HepG2 (cell line): Measurements from ENCODE around the gene GYPC. TPM values are rescaled to one million over a fixed set of nuclear protein-coding genes. Genes with fewer than 3 reads are reported as not detected.

Experiments used
- ATAC-seq: fragments of 200-7000 bp; cut with Tn5 transposase; 3 replicates; pipeline ENCODE4 v1.9.1; 2020; ENCODE audit warnings: mild to moderate bottlenecking, moderate library complexity
- BruUV-seq: library from RNA; stranded (reverse); fragments of 400-500 nt; replicated peaks from 2 replicates; lab custom pipeline; 2021; lab: Mats Ljungman, UMichigan
- CTCF ChIA-PET: fragments of 300-600 bp; formaldehyde crosslinking; extraction: SDS; loops from one replicate; lab custom pipeline; 2021; ENCODE audit warnings: low total read pairs, inconsistent platforms, low intra/inter-chr PET ratio; lab: Yijun Ruan, JAX
- POLR2A ChIA-PET: fragments of 350-600 bp; sonication (Branson Sonifier 250); formaldehyde crosslinking; loops from one replicate; lab custom pipeline; 2020; ENCODE audit warnings: antibody characterized with exemption, inconsistent platforms; lab: Yijun Ruan, JAX
- DNase-seq: peaks from one replicate; pipeline ENCODE4 v3.0.0-alpha.2; 2015; ENCODE audit warnings: low spot score
- FAIRE-seq: peaks from 3 replicates; lab custom pipeline; 2011; peaks lifted over from hg19 to GRCh38; lab: Jason Lieb, UNC
- H2AFZ ChIP-seq: one replicate; pipeline ENCODE4 v1.6.1; 2011; ENCODE audit warnings: low read length, inconsistent platforms
- H3K27ac ChIP-seq: fragments of 300-600 bp; 3 replicates; pipeline ENCODE4 v1.8.0; 2011; ENCODE audit warnings: mixed run types, mild to moderate bottlenecking, mixed read lengths, low read length, inconsistent platforms; ENCODE audit not compliant: insufficient read depth; ENCODE audit errors: extremely low read length
- H3K27me3 ChIP-seq, 2 experiments: fragments of 200-600 bp in 1 of 2; 2 replicates in 1 of 2; 3 replicates in 1 of 2; pipeline versions ENCODE4 v1.6.0 to v1.8.0; 2011; ENCODE audit warnings: low read length in 2 of 2, mild to moderate bottlenecking in 2 of 2, moderate library complexity in 2 of 2, inconsistent platforms in 1 of 2; ENCODE audit not compliant: insufficient read depth in 2 of 2, control insufficient read depth in 1 of 2
- H3K36me3 ChIP-seq, 2 experiments: fragments of 200-600 bp in 1 of 2; replicated peaks in 1 of 2; 2 replicates in 1 of 2; 3 replicates in 1 of 2; pipeline versions ENCODE4 v1.5.1 to v1.8.0; 2011; ENCODE audit warnings: low read length in 2 of 2, inconsistent platforms in 1 of 2; ENCODE audit not compliant: insufficient read depth in 2 of 2, control insufficient read depth in 1 of 2
- H3K4me1 ChIP-seq: 2 replicates; pipeline ENCODE4 v1.5.1; 2012; ENCODE audit warnings: low read length, inconsistent platforms; ENCODE audit not compliant: insufficient read depth
- H3K4me2 ChIP-seq: 2 replicates; pipeline ENCODE4 v1.6.0; 2011; ENCODE audit warnings: low read depth, low read length, inconsistent platforms
- H3K4me3 ChIP-seq, 3 experiments: fragments of 200-600 bp in 1 of 3; sonication (generic), shearing (Covaris generic) in 1 of 3; replicated peaks in 1 of 3; 2 replicates each; pipeline ENCODE4 v1.5.1; 2011 to 2016; ENCODE audit warnings: low read length in 3 of 3, inconsistent platforms in 2 of 3, low read depth in 2 of 3, mild to moderate bottlenecking in 2 of 3, control low read depth in 1 of 3, mixed read lengths in 1 of 3; ENCODE audit not compliant: insufficient read depth in 1 of 3
- H3K79me2 ChIP-seq: one replicate; pipeline ENCODE4 v1.6.1; 2011; ENCODE audit warnings: low read length, inconsistent platforms; ENCODE audit not compliant: insufficient read depth
- H3K9ac ChIP-seq: 2 replicates; pipeline ENCODE4 v1.6.0; 2011; ENCODE audit warnings: mild to moderate bottlenecking, low read depth, low read length, inconsistent platforms; ENCODE audit not compliant: insufficient read depth
- H3K9me3 ChIP-seq: 2 replicates; pipeline ENCODE4 v1.5.1; 2012; ENCODE audit warnings: mild to moderate bottlenecking, low read length
- H4K20me1 ChIP-seq: 2 replicates; pipeline ENCODE4 v1.6.0; 2011; ENCODE audit warnings: inconsistent platforms, mild to moderate bottlenecking, low read length, moderate library complexity; ENCODE audit not compliant: insufficient read depth
- CCAR2 ChIP-seq: fragments of 200-400 bp; formaldehyde crosslinking; optimal IDR thresholded peaks from 2 replicates; pipeline ENCODE3; 2018; ENCODE audit warnings: low read depth, mild to moderate bottlenecking, low read length, moderate library complexity
- GATAD2A ChIP-seq: IDR thresholded peaks from 2 replicates; pipeline ENCODE4 v1.6.1; 2016
- HDAC6 ChIP-seq: fragments of 200-600 bp; sonication (generic); IDR thresholded peaks from 2 replicates; pipeline ENCODE4 v1.7.0; 2017; ENCODE audit warnings: mild to moderate bottlenecking, antibody characterized with exemption, low read length, low read depth
- JUND ChIP-seq: sonication (generic); formaldehyde crosslinking; IDR thresholded peaks from 2 replicates; pipeline ENCODE4 v1.8.0; 2022; ENCODE audit warnings: mild to moderate bottlenecking, missing genetic modification reagents
- MED13 ChIP-seq: sonication (generic); formaldehyde crosslinking; IDR thresholded peaks from 2 replicates; pipeline ENCODE4 v1.5.0; 2020; ENCODE audit warnings: missing genetic modification reagents
- ZNF30 ChIP-seq: sonication (generic); formaldehyde crosslinking; IDR thresholded peaks from 2 replicates; pipeline ENCODE4 v1.5.0; 2020; ENCODE audit warnings: mild to moderate bottlenecking, missing genetic modification reagents
- ZNF44 ChIP-seq: sonication (generic); formaldehyde crosslinking; IDR thresholded peaks from 2 replicates; pipeline ENCODE4 v1.5.1; 2020; ENCODE audit warnings: mild to moderate bottlenecking, missing genetic modification reagents
- WGBS: methylation state at CpG from one replicate; pipeline ENCODE4 v1.1.6; 2017; ENCODE audit warnings: low lambda C conversion rate; 5-methylcytosine and 5-hydroxymethylcytosine counted together
- in situ Hi-C: cut with HindIII; loops from 2 replicates; pipeline ENCODE4 v1.10.0; 2017; ENCODE audit warnings: low pct_unique_long_range_greater_than_20kb; ENCODE audit not compliant: extremely low pct_ligation_motif_present
- intact Hi-C: fragments of 100-400 bp; cut with micrococcal nuclease; formaldehyde crosslinking; loops from one replicate; pipeline ENCODE4 v1.10.0; 2022; ENCODE audit not compliant: unreplicated experiment
- polyA plus RNA-seq, 8 experiments: library from polyadenylated mRNA; depleted of rRNA in 3 of 8; stranded (reverse) in 7 of 8; unstranded in 1 of 8; fragments of >200 nt; fragmentation: Illumina TruSeq in 4 of 8; extraction: Trizol in 4 of 8; gene quantifications; 2 replicates each; pipeline versions ENCODE4 v1.2.1 to v1.2.3, GENCODE V29; 2011 to 2016; ENCODE audit warnings: low read depth in 4 of 8, missing spikeins in 1 of 8, mixed read lengths in 1 of 8; ENCODE audit not compliant: insufficient read depth in 1 of 8
- total RNA-seq, 5 experiments: library from RNA; depleted of rRNA; stranded (reverse); fragments of >200 nt; fragmentation: Illumina TruSeq; extraction: Trizol; gene quantifications; 2 replicates each; pipeline ENCODE4 v1.2.3, GENCODE V29; 2016; ENCODE audit warnings: low read depth in 1 of 5
- TF ChIP-seq, protein P1 (sequence below): sonication (generic); formaldehyde crosslinking; IDR thresholded peaks from 2 replicates; pipeline ENCODE4 v1.9.0; 2021; ENCODE audit warnings: missing genetic modification reagents, borderline replicate concordance

The GYPC gene
- total and polyA plus RNA-seq, 2 of the 13 experiments (the other 11 are each of a cell fraction or from before 2014, with no cell fraction given) = not detected

- WGBS = 3% methylated on average over 5 of the region's 5 CpGs
- H3K9me3 ChIP-seq = peaks cover under 1% of the 10 kb centered on the region; the same call in 1 of the 2 replicates
- TF ChIP-seq JUND (CRISPR knock-in tag) = no peak
- TF ChIP-seq ZNF30 (CRISPR knock-in tag) = no peak
- TF ChIP-seq, protein P1, sequence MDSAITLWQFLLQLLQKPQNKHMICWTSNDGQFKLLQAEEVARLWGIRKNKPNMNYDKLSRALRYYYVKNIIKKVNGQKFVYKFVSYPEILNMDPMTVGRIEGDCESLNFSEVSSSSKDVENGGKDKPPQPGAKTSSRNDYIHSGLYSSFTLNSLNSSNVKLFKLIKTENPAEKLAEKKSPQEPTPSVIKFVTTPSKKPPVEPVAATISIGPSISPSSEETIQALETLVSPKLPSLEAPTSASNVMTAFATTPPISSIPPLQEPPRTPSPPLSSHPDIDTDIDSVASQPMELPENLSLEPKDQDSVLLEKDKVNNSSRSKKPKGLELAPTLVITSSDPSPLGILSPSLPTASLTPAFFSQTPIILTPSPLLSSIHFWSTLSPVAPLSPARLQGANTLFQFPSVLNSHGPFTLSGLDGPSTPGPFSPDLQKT = no peak
- no peak for TF ChIP-seq MED13
- no peak for TF ChIP-seq HDAC6
- ChIA-PET POLR2A (no interaction called here), CTCF (no interaction called here)
- no peaks in the 10 kb centered on the region for H3K4me1 ChIP-seq
- H3K4me2 ChIP-seq = no peak overlapping the region
- FAIRE-seq (no peak), ATAC-seq (no peak), DNase-seq (no peak)
- H3K79me2 ChIP-seq = no peaks in the 10 kb centered on the region
- no peak overlapping the region for H3K4me3 ChIP-seq
- no peak overlapping the region for H3K27ac ChIP-seq
- in situ Hi-C loops (no loop called here), intact Hi-C loops (no loop called here)
- H3K36me3 ChIP-seq = no peaks in the 10 kb centered on the region
- H2AFZ ChIP-seq = no peak overlapping the region
- BruUV-seq = no TSS peak
- H4K20me1 ChIP-seq = no peaks in the 10 kb centered on the region
- no peak overlapping the region for H3K9ac ChIP-seq
- peaks cover 0 to 12% of the 10 kb centered on the region in 2 experiments; a peak in 1 of 5 replicates for H3K27me3 ChIP-seq
Observed at GRCh38 chr2:126730655-126731054, 74.7 kb downstream of the GYPC start.

DNA sequence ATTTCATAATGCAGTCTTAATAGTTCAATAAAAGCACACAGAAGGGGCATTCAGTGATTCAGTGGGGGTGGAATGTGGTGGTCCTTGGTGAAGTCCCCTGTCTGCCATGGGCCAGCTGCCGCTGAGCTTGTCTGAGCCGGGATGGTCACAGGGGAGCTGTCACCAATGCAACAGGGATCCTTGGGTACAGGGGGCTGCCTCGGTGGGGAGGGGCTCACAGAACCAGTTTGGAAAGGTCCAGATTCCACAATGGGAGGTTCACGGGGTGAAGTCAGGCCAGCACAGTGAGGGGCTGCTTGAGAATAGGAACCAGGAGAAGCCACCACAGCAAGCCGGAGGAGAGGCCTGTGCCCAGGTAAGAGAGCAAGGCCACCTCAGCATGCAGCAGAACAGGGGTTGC lies 75.4 kb downstream of the GYPC start:
- ChIA-PET POLR2A (no interaction called here), CTCF (no interaction called here)
- no peak overlapping the region for H3K4me3 ChIP-seq
- no peak for DNase-seq
- no peak overlapping the region for H3K9ac ChIP-seq
- 35% methylated on average over 5 of the region's 5 CpGs for WGBS
- no peak for ATAC-seq
- H3K27me3 ChIP-seq = peaks cover 0 to 12% of the 10 kb centered on the region in 2 experiments; a peak in 1 of 5 replicates
- intact Hi-C loops (no loop called here), in situ Hi-C loops (no loop called here)
- H3K27ac ChIP-seq = no peak overlapping the region
- no peaks in the 10 kb centered on the region for H3K9me3 ChIP-seq
- H2AFZ ChIP-seq = no peak overlapping the region
- no peaks in the 10 kb centered on the region for H3K4me1 ChIP-seq
- BruUV-seq = no TSS peak
- H3K36me3 ChIP-seq = no peaks in the 10 kb centered on the region
- FAIRE-seq = no peak
- no peaks in the 10 kb centered on the region for H4K20me1 ChIP-seq
- no peak for TF ChIP-seq CCAR2
- TF ChIP-seq ZNF44 = no peak
- TF ChIP-seq GATAD2A (CRISPR knock-in tag) = no peak
- no peak overlapping the region for H3K4me2 ChIP-seq
- no peaks in the 10 kb centered on the region for H3K79me2 ChIP-seq
